GM12872 (cell line): ENCODE results near the gene CYP26A1.

Experiments used
- TF ChIP-seq, protein P1 (sequence below): IDR thresholded peaks from 3 replicates; pipeline ENCODE4 v1.5.1; 2011; ENCODE audit warnings: low read depth, mild to moderate bottlenecking, low read length, moderate library complexity; ENCODE audit not compliant: insufficient read depth

CYP26A1 gene

DNA sequence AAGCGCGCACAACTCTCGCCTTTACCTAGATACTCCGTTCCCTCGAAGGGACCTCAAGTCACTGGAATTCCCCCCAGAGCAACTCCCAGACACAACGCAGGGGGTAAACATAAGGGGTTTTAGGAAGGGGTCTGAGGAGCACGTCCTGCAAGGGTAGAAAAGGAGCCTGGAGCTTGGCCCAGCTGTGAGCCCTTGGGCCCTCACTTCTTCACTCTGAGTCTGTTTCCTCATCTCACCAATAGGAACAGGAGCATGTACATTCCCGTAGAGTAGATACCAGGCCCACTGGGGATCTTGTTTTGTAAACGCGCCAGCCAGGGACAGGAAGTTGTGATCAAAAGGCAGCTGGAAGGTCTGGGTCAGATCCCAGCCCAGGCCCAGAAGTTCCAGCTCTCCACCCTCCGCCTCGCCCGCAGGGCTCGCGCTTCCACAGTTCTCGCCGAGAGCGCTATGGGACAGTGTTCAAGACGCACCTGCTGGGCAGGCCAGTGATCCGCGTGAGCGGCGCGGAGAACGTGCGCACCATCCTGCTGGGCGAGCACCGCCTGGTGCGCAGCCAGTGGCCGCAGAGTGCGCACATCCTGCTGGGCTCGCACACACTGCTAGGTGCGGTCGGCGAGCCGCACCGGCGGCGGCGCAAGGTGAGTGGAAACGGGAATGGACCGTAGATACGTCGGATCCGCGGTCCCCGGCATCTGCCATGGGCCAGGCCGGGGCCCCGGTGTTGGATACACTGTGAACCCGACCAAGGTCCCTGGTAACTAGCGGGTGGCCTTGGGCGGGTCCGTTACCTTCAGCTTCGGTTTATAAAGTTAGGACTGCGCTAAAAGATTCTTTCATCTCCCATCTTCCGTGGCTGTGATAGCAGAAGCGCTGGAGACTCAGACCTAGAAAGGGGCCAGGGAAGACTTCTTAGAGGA, 11.8 kb upstream of the CYP26A1 start:
- TF ChIP-seq, protein P1, sequence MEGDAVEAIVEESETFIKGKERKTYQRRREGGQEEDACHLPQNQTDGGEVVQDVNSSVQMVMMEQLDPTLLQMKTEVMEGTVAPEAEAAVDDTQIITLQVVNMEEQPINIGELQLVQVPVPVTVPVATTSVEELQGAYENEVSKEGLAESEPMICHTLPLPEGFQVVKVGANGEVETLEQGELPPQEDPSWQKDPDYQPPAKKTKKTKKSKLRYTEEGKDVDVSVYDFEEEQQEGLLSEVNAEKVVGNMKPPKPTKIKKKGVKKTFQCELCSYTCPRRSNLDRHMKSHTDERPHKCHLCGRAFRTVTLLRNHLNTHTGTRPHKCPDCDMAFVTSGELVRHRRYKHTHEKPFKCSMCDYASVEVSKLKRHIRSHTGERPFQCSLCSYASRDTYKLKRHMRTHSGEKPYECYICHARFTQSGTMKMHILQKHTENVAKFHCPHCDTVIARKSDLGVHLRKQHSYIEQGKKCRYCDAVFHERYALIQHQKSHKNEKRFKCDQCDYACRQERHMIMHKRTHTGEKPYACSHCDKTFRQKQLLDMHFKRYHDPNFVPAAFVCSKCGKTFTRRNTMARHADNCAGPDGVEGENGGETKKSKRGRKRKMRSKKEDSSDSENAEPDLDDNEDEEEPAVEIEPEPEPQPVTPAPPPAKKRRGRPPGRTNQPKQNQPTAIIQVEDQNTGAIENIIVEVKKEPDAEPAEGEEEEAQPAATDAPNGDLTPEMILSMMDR = no peak

DNA sequence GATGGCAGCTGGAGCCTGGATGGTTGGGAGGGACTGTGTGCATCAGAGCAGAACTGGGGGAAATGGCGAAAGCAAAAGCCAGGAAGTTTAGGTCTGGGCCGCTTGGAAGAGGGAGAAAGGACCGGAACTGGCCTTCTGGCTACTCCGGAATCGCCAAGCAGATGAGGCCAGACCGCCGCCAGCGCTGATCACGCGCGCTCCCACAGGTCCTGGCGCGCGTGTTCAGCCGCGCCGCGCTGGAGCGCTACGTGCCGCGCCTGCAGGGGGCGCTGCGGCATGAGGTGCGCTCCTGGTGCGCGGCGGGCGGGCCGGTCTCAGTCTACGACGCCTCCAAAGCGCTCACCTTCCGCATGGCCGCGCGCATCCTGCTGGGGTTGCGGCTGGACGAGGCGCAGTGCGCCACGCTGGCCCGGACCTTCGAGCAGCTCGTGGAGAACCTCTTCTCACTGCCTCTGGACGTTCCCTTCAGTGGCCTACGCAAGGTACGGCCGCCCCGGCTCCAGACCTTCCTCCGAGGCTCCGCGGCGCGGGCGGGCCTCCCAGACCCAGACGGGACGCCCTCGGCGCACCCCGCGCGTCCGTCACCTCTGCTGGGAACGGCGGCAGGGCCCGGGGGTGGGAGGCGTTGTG, 11.1 kb upstream of the CYP26A1 start:
- TF ChIP-seq, protein P1 = peak; percentile 59

DNA sequence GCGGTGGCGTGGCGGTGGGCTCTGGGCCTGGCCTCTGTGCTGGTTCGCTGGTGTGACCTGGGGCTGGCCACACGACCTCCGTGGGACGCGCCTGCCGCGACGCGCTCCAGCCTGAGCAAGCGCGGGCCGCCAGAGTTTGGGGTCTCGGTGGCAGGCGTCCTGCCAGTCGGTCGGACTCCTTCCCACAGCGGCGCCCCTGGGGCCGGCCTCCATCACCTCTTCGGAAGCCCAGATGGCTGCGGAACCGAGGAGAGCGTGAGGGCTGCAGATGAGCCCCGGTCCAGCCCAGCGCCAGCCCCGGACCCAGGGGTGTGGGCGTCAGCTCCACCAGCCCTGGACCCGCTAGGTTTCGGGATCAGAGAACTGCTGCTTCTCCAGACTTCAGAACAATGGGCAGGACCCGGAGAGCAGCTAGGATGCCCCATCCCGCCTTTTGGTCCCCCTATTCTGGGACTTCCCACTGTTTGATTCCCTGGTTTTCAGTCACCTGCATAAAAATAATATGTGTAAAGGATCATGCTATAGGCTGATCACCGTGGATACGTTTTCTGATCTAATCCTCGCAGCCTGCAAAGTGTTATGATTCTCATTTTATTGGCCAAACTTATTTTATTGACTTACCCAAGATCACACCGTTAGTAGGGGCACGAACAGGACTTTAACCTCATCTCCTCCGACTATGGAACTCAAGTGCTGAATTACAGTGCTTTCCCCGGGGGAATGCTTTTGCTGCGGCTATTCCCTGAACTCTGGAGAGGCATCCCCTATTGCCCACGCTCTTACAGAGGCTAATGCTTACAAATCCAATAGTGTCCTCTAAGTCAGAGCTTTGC, 10.3 kb upstream of the CYP26A1 start:
- TF ChIP-seq, protein P1 = no peak

DNA sequence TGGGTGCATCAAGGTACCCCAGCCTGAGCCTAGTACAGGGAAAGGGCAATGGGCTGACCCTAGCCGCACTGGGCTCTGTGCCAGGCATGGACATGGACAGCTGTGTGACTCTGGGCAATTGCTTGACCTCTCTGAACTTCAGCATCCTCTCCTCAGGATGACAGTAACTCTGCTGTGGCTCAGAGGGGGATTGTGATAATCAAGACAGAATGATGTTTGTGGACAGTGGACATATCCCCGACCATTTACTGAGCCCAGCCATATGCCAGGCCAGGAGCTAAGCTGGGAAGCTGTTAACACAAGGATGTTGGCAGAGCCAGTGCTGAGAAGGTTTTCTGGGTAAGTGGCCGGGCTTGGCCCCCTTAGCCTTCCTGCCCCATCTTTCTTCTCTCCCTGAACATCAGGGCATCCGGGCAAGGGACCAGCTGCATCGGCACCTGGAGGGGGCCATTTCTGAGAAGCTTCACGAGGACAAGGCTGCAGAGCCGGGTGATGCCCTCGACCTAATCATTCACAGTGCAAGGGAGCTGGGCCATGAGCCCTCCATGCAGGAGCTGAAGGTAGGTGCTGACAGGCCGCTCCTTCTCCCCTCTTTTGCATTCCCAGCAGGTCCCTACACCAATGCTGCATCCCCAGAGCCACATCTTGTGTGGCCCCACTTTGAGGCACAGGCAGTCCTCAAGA, 9.6 kb upstream of the CYP26A1 start:
- TF ChIP-seq, protein P1 = no peak

DNA sequence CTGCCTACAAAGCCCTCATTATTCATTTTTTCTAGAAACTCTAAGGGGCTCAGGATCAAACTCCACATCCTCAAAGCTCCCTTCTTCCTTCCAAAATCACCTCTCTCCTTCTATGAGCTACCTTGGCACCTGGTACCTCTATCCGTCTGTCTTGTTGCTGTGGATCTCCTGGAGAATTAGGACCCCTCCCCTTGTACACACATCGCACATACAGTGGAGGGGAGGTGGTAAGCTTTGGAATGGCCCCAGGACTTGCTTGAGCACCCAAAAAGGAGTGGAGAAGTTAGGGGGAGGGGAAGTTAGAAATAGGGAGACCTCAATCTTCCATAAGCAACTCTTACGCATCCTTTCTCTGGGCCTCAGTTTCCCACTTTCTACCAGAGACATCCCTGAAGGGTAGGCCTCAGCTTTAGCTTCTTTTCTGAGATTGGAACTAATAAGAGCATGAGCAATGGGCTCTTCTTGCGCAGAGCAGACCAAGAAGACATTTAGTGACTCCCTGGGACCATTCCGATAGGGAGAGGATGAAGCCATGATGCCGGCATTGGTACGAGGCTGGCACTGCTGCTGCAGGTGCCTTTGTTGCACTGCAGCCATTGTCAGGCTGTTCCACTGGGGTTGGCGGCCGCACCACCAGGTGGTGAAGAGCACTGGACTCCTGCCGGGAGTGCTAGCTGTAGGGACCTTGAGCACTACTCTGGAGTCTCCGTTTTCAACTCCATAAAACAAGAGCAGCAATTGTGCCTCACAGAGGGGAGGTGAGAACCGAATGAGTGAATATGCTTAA, 8.6 kb upstream of the CYP26A1 start:
- TF ChIP-seq, protein P1 = no peak

DNA sequence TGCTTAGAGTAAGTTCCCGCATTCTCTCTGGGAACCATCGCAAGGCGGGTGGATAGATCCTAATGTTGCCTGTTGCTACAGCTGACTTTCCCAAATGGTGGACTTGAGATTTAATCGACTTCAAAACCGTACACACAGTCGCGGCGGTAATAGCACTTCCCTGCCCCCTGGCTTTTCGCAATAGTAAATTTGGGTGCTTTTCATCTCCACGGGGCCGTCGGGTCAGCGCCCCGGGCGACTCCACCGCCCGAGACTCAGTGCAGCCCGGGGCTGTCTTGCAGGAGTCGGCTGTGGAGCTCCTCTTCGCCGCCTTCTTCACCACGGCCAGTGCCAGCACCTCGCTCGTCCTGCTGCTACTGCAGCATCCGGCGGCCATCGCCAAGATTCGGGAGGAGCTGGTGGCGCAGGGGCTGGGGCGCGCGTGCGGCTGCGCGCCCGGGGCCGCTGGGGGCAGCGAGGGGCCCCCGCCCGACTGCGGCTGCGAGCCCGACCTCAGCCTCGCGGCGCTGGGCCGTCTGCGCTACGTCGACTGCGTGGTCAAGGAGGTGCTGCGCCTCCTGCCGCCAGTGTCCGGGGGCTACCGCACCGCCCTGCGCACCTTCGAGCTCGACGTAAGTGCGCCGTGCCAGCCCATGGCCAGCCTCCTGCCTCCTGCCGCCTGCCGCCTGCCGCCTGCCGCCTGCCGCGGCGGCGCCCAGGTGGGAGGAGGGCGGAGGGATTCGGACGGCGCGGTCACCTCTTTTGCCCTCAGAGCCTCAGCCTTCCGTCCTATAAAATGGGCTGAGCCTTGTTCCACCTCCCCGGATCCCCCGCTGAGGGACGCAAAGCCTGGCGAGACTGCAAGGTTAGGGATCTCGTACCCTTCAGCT, 7.8 kb upstream of the CYP26A1 start:
- TF ChIP-seq, protein P1 = no peak
